GM23338 (cell line): ENCODE measurements around the gene SDC1. TPM values are rescaled to one million over a fixed set of nuclear protein-coding genes. Genes with fewer than 3 reads are reported as not detected.

ENCODE experiments used
- ATAC-seq: fragments of 200-7000 bp; cut with Tn5 transposase; 3 replicates; pipeline ENCODE4 v1.9.1; 2020
- DNase-seq: peaks from one replicate; pipeline ENCODE4 v3.0.0-alpha.2; 2015; ENCODE audit warnings: low spot score
- H2AFZ ChIP-seq: fragments of 200-600 bp; sonication (generic); 2 replicates; pipeline ENCODE4 v1.8.0; 2016; ENCODE audit warnings: antibody characterized with exemption, mild to moderate bottlenecking, moderate library complexity
- H3F3A ChIP-seq: fragments of 200-600 bp; sonication (generic); replicated peaks from 2 replicates; pipeline ENCODE4 v1.8.0; 2017; ENCODE audit warnings: antibody characterized with exemption, mixed run types, low read depth
- H3K27ac ChIP-seq: fragments of 200-600 bp; sonication (generic); 2 replicates; pipeline ENCODE4 v1.6.1; 2016; ENCODE audit warnings: low read depth
- H3K27me3 ChIP-seq: fragments of 200-600 bp; sonication (generic); 2 replicates; pipeline ENCODE4 v1.8.0; 2016; ENCODE audit warnings: mild to moderate bottlenecking, mixed run types, moderate library complexity; ENCODE audit not compliant: insufficient read depth
- H3K36me3 ChIP-seq: fragments of 200-600 bp; sonication (generic); 2 replicates; pipeline ENCODE4 v1.8.0; 2016; ENCODE audit warnings: mild to moderate bottlenecking; ENCODE audit not compliant: insufficient read depth
- H3K4me1 ChIP-seq: fragments of 200-600 bp; sonication (generic); 2 replicates; pipeline ENCODE4 v1.8.0; 2016; ENCODE audit warnings: mild to moderate bottlenecking, moderate library complexity; ENCODE audit not compliant: insufficient read depth
- H3K4me2 ChIP-seq: fragments of 200-600 bp; sonication (generic); 2 replicates; pipeline ENCODE4 v1.7.1; 2017; ENCODE audit warnings: mixed run types
- H3K4me3 ChIP-seq: fragments of 200-600 bp; sonication (generic); 2 replicates; pipeline ENCODE4 v1.6.1; 2016; ENCODE audit warnings: mixed run types
- H3K79me2 ChIP-seq: fragments of 200-600 bp; sonication (generic); replicated peaks from 2 replicates; pipeline ENCODE4 v1.8.0; 2017; ENCODE audit warnings: mild to moderate bottlenecking; ENCODE audit not compliant: insufficient read depth
- H3K9me2 ChIP-seq: fragments of 200-600 bp; sonication (generic); 2 replicates; pipeline ENCODE4 v1.8.0; 2017; ENCODE audit not compliant: insufficient read depth
- H4K20me1 ChIP-seq: fragments of 200-600 bp; sonication (generic); replicated peaks from 2 replicates; pipeline ENCODE4 v1.8.0; 2017; ENCODE audit warnings: mild to moderate bottlenecking; ENCODE audit not compliant: insufficient read depth
- H3K27ac Mint-ChIP-seq: 2 replicates; pipeline ENCODE4 v1.8.0; 2020; ENCODE audit warnings: inconsistent platforms, mild to moderate bottlenecking, moderate library complexity, mixed read lengths
- H3K27me3 Mint-ChIP-seq: 3 replicates; pipeline ENCODE4 v1.8.0; 2022; ENCODE audit warnings: low read depth, mild to moderate bottlenecking, moderate library complexity, mixed read lengths, inconsistent platforms; ENCODE audit not compliant: insufficient read depth, poor library complexity
- H3K36me3 Mint-ChIP-seq: 3 replicates; pipeline ENCODE4 v1.8.0; 2021; ENCODE audit warnings: low read depth, mild to moderate bottlenecking, inconsistent platforms, moderate library complexity, mixed read lengths
- H3K4me1 Mint-ChIP-seq: 3 replicates; pipeline ENCODE4 v1.8.0; 2020; ENCODE audit warnings: mild to moderate bottlenecking, inconsistent platforms, mixed read lengths
- H3K4me3 Mint-ChIP-seq: 3 replicates; pipeline ENCODE4 v1.8.0; 2021; ENCODE audit warnings: moderate library complexity, mild to moderate bottlenecking, inconsistent platforms, mixed read lengths
- H3K9me3 Mint-ChIP-seq: 3 replicates; pipeline ENCODE4 v1.8.0; 2020; ENCODE audit warnings: moderate library complexity, mild to moderate bottlenecking, inconsistent platforms, mixed read lengths
- CREB1 ChIP-seq: fragments of 250-450 bp; sonication (Bioruptor Pico); IDR thresholded peaks from 2 replicates; pipeline ENCODE4 v1.5.0; 2020; ENCODE audit warnings: low read depth, mild to moderate bottlenecking, moderate library complexity
- ETS1 ChIP-seq: IDR thresholded peaks from 2 replicates; pipeline ENCODE4 v1.6.1; 2016; ENCODE audit warnings: antibody characterized with exemption
- EZH2 ChIP-seq: fragments of 200-600 bp; sonication (generic); IDR thresholded peaks from one replicate; pipeline ENCODE4 v1.8.0; 2017; ENCODE audit warnings: antibody characterized with exemption, mild to moderate bottlenecking, low read depth; ENCODE audit not compliant: unreplicated experiment
- EZH2phosphoT487 ChIP-seq: fragments of 200-600 bp; sonication (generic); IDR thresholded peaks from one replicate; pipeline ENCODE4 v1.8.1; 2018; ENCODE audit warnings: antibody characterized with exemption; ENCODE audit not compliant: unreplicated experiment
- JUNB ChIP-seq: IDR thresholded peaks from one replicate; pipeline ENCODE4 v1.6.1; 2016; ENCODE audit warnings: antibody characterized with exemption; ENCODE audit not compliant: unreplicated experiment
- NANOG ChIP-seq: IDR thresholded peaks from 2 replicates; pipeline ENCODE4 v1.6.1; 2016; ENCODE audit warnings: antibody characterized with exemption, borderline replicate concordance
- POLR2AphosphoS5 ChIP-seq: IDR thresholded peaks from 2 replicates; pipeline ENCODE4 v1.6.1; 2016; ENCODE audit warnings: antibody characterized with exemption, low read depth
- STAT1 ChIP-seq: IDR thresholded peaks from one replicate; pipeline ENCODE4 v1.6.1; 2016; ENCODE audit warnings: antibody characterized with exemption; ENCODE audit not compliant: unreplicated experiment
- ZNF114 ChIP-seq: fragments of 250-450 bp; sonication (Bioruptor Pico); IDR thresholded peaks from 2 replicates; pipeline ENCODE4 v1.5.0; 2020; ENCODE audit warnings: mild to moderate bottlenecking, moderate library complexity
- ZNF331 ChIP-seq: fragments of 250-450 bp; sonication (Bioruptor Pico); IDR thresholded peaks from 2 replicates; pipeline ENCODE4 v1.5.0; 2020; ENCODE audit warnings: low read depth, mild to moderate bottlenecking, moderate library complexity
- ZNF462 ChIP-seq: fragments of 250-450 bp; sonication (Bioruptor Pico); IDR thresholded peaks from 2 replicates; pipeline ENCODE4 v1.5.0; 2020; ENCODE audit warnings: mild to moderate bottlenecking, moderate library complexity
- polyA plus RNA-seq: library from polyadenylated mRNA; unstranded; fragments of >200 nt; fragmentation: Nextera tagmentation; extraction: Ambion mirVana; gene quantifications from 2 replicates; pipeline ENCODE4 v1.2.1, GENCODE V29; 2016
- total RNA-seq: library from RNA; depleted of rRNA; stranded (reverse); fragments of >200 nt; shearing (Covaris generic); gene quantifications from 2 replicates; pipeline ENCODE4 v1.2.3, GENCODE V29; 2014
- TF ChIP-seq, protein P1 (sequence below): IDR thresholded peaks from one replicate; pipeline ENCODE4 v1.6.1; 2018; ENCODE audit warnings: antibody characterized with exemption; ENCODE audit not compliant: unreplicated experiment
- TF ChIP-seq, protein P2 (sequence below), 2 experiments: fragments of 200-600 bp in 1 of 2; sonication (generic) in 1 of 2; conservative IDR thresholded peaks; 2 replicates each; pipeline versions ENCODE4 v1.5.1 to v1.6.1; 2016 to 2017; ENCODE audit warnings: antibody characterized with exemption in 2 of 2, low read depth in 2 of 2, mild to moderate bottlenecking in 2 of 2, moderate library complexity in 1 of 2

The SDC1 gene
- total and polyA plus RNA-seq, 2 experiments from 2014 or later: 16.6 to 43.0 TPM

DNA sequence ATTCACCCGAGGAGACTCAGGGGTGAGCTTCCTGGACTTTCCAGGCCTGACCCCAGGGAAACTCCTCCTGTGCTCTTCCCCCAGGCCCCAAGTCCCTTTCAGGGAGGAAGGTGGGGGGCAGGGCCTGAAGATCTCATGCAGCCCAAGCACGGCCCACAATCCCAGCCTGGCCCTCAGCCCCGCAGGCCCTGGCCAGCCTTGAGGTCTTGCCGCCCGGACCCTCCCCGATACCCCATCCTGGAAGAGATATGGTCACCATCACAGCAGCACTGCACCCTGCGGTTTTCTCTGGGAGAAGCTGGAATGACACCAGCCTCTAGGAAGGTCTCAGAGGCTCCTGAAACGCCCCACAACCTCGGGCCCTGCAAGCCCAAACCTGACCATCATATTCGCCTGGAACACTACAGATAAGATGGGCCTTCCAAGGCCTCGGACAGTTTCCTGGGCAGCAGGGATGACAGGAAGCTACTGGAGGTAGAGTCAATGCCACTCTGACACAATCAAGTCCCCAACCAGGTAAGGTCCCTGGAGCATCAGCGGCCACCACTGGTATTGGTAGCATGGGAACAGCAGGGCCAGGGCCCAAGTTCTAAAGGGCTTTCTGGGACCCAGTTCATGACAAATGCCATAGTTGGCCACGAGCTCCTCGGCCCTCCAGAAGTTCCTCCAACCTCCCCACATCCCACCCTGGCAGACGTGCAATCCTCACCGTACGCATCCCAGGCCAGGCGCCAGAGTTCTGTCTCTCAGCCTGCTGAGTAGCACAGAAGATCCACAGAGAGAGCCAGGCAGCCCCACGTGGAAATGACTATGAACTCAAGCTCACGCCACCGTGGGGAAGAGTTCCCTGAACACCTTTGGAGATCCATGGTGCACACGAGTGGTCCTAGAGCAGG, 8.6 kb downstream of the SDC1 start:
- peaks cover 85% of the 10 kb centered on the region for H3K79me2 ChIP-seq
- no peaks in the 10 kb centered on the region for H3K27me3 ChIP-seq
- Mint-ChIP-seq H3K9me3 (no peaks in the 10 kb centered on the region), H3K4me1 (peaks cover 50% of the 10 kb centered on the region), H3K27me3 (peaks cover 5% of the 10 kb centered on the region), H3K4me3 (no peak overlapping the region), H3K27ac (no peak overlapping the region), H3K36me3 (peaks cover 18% of the 10 kb centered on the region)
- H3K36me3 ChIP-seq: no peaks in the 10 kb centered on the region
- H3K4me1 ChIP-seq: peaks cover 14% of the 10 kb centered on the region; the same call in 1 of the 2 replicates
- DNase-seq: no peak
- H4K20me1 ChIP-seq: peaks cover 3% of the 10 kb centered on the region; the same call in 1 of the 2 replicates
- H3K4me3 ChIP-seq: no peak overlapping the region
- H3K4me2 ChIP-seq: no peak overlapping the region
- H3K27ac ChIP-seq: no peak overlapping the region
- TF ChIP-seq EZH2: no peak
- TF ChIP-seq CREB1: no peak
- TF ChIP-seq ZNF114 (CRISPR knock-in tag): no peak
- no peak for TF ChIP-seq JUNB
- TF ChIP-seq EZH2phosphoT487: no peak
- TF ChIP-seq, protein P1, sequence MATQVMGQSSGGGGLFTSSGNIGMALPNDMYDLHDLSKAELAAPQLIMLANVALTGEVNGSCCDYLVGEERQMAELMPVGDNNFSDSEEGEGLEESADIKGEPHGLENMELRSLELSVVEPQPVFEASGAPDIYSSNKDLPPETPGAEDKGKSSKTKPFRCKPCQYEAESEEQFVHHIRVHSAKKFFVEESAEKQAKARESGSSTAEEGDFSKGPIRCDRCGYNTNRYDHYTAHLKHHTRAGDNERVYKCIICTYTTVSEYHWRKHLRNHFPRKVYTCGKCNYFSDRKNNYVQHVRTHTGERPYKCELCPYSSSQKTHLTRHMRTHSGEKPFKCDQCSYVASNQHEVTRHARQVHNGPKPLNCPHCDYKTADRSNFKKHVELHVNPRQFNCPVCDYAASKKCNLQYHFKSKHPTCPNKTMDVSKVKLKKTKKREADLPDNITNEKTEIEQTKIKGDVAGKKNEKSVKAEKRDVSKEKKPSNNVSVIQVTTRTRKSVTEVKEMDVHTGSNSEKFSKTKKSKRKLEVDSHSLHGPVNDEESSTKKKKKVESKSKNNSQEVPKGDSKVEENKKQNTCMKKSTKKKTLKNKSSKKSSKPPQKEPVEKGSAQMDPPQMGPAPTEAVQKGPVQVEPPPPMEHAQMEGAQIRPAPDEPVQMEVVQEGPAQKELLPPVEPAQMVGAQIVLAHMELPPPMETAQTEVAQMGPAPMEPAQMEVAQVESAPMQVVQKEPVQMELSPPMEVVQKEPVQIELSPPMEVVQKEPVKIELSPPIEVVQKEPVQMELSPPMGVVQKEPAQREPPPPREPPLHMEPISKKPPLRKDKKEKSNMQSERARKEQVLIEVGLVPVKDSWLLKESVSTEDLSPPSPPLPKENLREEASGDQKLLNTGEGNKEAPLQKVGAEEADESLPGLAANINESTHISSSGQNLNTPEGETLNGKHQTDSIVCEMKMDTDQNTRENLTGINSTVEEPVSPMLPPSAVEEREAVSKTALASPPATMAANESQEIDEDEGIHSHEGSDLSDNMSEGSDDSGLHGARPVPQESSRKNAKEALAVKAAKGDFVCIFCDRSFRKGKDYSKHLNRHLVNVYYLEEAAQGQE: no peak
- no peak for TF ChIP-seq POLR2AphosphoS5
- no peak for TF ChIP-seq ZNF331 (CRISPR knock-in tag)
- no peak for TF ChIP-seq NANOG
- TF ChIP-seq ETS1: no peak
- TF ChIP-seq STAT1: no peak
- TF ChIP-seq, protein P2, sequence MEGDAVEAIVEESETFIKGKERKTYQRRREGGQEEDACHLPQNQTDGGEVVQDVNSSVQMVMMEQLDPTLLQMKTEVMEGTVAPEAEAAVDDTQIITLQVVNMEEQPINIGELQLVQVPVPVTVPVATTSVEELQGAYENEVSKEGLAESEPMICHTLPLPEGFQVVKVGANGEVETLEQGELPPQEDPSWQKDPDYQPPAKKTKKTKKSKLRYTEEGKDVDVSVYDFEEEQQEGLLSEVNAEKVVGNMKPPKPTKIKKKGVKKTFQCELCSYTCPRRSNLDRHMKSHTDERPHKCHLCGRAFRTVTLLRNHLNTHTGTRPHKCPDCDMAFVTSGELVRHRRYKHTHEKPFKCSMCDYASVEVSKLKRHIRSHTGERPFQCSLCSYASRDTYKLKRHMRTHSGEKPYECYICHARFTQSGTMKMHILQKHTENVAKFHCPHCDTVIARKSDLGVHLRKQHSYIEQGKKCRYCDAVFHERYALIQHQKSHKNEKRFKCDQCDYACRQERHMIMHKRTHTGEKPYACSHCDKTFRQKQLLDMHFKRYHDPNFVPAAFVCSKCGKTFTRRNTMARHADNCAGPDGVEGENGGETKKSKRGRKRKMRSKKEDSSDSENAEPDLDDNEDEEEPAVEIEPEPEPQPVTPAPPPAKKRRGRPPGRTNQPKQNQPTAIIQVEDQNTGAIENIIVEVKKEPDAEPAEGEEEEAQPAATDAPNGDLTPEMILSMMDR (conservative IDR thresholded peaks at IDR 0.05; ENCODE audit: low read depth in 2 of 2): no peak
- no peak for TF ChIP-seq ZNF462
- H2AFZ ChIP-seq: no peak overlapping the region
- no peaks in the 10 kb centered on the region for H3K9me2 ChIP-seq
- ATAC-seq: no peak
- H3F3A ChIP-seq: no peaks in the 10 kb centered on the region
